NCI-H2196 (cell line): ENCODE data around the gene MAB21L4.
"Not testable (repeated sequence)": the region's sequence is repeated elsewhere in the genome, so short reads cannot be mapped to it uniquely, and the experiment has no call there.

Experiments used
- DNase-seq: peaks from one replicate; lab custom pipeline; 2025; ENCODE audit not compliant: unreplicated experiment; lab: John Stamatoyannopoulos, UW

The MAB21L4 gene

DNA sequence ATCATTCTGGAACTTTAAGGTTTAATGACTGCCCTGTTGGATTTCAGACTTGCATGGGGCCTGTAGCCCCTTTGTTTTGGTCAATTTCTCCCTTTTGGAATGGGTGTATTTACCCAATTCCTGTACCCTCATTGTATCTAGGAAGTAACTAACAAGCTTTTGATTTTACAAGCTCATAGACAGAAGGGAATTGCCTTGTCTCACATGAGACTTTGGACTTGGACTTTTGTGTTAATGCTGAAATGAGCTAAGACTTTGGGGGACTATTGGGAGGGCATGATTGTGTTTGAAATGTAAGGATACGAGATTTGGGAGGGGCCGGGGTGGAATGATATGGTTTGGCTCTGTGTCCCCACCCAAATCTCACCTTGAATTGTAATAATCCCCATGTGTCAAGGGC is 49.6 kb downstream of the MAB21L4 start:
- DNase-seq, result not testable (repeated sequence)

DNA sequence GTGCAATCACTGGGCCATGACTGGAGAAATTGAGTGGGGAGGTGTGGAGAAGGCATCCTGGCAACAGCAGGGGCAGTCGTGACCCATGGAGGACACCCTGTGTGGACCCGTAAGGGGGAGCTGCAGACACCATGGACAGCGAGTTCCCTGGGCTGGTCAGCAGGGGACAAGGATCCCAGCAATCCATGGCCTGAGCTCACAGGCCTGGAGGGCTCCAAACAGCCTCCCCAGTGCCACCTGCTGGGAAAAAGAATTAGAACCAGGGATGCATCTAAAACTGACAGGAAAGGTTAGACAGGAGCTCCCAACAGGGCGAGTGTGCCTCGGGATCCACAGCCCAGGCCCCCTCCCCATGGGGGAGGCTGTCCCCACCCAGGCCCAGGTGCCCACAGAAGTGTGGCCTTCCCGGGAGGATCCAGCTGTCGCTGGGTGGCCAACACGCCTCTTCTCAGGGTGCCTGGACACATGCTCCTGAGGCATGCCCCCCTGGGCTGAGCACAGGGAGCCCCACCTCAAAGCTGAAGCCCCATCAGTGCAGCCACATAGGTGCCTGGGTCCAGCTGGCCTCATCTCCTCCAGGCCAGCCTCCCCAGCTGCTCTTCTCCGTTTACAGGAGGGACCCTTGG is 55.4 kb downstream of the MAB21L4 start:
- peak; percentile 74 for DNase-seq

DNA sequence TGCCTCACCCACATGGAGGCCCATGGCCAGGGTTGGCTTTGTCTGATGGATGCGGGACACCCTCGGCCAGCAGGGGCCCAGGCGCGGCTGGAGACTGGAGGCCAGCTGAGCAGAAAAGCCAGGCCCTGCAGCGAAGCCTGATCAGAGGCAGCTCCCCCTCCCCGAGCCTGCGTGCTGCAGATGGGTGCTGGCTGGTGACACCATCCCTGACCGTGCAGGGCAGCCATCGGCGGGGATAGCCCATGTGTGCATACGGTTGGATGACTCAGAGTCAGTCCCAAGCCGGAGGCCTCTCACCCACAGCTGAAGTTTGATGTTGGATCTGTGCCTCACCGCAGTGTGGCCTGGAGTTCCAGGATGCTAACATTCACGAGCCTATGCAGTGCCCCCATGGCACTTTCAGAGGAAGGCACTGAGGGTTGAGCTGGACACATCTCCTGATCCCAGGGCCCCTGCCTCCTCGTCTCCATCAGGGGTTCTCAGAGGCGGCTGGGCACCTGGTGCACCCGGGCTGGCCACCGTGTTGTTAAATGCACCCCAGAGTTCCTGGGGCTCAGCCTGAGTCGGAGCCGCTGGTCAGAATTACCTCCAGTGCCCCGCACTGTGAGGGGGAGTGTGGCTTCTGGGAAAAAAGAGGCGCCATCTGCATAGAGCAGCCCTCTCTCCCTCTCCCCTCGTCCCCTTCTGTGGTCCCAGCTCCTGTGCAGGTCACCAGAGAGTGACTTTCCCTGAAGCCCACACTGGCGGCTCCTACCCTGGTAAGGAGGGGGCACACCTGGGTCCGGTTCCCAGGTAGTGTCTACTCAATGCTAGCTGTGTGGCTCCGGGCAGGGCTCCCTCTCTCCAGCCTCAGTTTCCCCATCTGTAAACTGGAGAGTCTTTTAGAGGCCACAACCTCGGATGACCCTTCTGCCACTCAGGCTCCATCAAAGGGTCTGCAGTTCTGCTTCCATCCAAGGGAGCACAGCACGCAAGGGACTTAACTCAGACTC is 56.5 kb downstream of the MAB21L4 start:
- no peak for DNase-seq

DNA sequence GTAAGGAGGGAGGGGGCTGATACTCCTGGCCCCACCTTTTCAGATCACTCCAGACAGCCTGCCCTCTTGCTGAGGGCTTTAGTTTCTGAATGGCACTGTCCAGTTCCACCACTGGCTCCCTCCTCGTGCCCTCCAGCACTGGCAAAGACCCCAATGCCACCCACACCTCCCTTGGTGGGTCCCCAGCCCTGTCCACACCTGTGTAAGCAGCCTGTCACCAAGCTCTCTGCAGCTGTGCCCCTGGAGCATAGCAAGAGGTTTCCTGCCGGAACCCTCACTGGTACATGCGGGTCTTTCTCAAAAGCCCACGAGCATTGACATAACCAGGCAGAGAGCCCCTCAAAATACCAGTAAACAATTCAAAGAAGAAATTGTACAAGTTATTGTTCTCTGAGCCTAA is 58.3 kb downstream of the MAB21L4 start:
- DNase-seq, result no peak

DNA sequence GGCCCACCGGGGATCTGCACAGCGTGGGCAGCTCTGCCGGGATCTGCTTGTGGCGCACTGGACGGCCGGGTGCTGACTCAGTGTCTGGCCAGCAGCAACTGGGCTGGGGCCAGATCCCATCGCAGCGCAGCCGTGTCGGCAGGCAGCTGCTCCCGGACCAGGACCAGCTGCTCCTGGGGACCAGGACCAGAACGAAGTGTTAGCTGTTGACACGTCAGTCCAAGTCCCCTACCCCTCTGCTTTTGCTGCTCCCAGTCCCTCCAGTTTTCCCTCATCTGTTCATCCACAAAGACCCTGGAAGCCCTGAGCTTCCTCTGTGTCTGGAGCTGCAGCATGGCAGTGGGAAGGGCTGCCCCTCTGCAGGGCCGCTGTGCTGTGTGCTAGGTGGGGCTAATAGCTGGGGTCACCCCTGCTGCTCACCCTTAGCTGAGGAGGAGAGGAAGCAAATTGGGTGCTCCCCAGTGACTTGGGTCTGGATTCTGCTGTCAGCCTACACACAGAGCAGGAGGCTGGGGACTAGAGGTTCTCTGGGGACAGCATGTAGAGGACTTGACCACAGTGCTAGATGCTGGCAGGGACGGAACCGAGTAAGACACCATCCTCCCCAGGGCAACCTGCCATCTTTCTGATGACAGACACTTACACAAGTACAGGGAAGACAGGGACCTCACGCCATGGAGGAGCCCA is 59.0 kb downstream of the MAB21L4 start:
- DNase-seq, result no peak
